Transverse colon (tissue), 4 donors: ENCODE results near the gene LAPTM5.

Experiments
- CTCF ChIP-seq, 5 experiments: fragments of 200-600 bp in 3 of 5; fragments of 450-650 bp in 2 of 5; sonication (generic) in 3 of 5; IDR thresholded peaks; 1 replicate in 2 of 5; 2 replicates in 3 of 5; pipeline ENCODE4 v1.5.1; 2016 to 2017; ENCODE audit warnings: antibody characterized with exemption in 5 of 5, inconsistent platforms in 3 of 5, mild to moderate bottlenecking in 2 of 5, moderate library complexity in 1 of 5
- POLR2AphosphoS5 ChIP-seq, 3 donors: sonication (generic); formaldehyde crosslinking; IDR thresholded peaks; one replicate each; pipeline ENCODE4 v1.6.1; 2016; ENCODE audit warnings: antibody characterized with exemption in 3 of 3

- TF ChIP-seq CTCF (IDR thresholded peaks at IDR 0.05): no peak
- TF ChIP-seq POLR2AphosphoS5 (IDR thresholded peaks at IDR 0.05): peak in 2 of 3 donors; percentile 59
Observed at GRCh38 chr1:30753660-30754123, 3.9 kb downstream of the LAPTM5 start.
